Parathyroid adenoma (tissue), 2 donors: Measurements from ENCODE around the gene NWD2.

ENCODE experiments used
- H2AFZ ChIP-seq: fragments of 300-600 bp; sonication (generic); one replicate; pipeline ENCODE4 v1.7.0; 2017; ENCODE audit warnings: antibody characterized with exemption, mild to moderate bottlenecking
- H3K27ac ChIP-seq: fragments of 300-600 bp; sonication (generic); one replicate; pipeline ENCODE4 v1.7.0; 2017
- H3K27me3 ChIP-seq: fragments of 300-600 bp; sonication (generic); one replicate; pipeline ENCODE4 v1.7.0; 2017; ENCODE audit warnings: low read length; ENCODE audit not compliant: control insufficient read depth, insufficient read depth
- H3K36me3 ChIP-seq: fragments of 300-600 bp; sonication (generic); one replicate; pipeline ENCODE4 v1.7.0; 2017; ENCODE audit warnings: low read length; ENCODE audit not compliant: control insufficient read depth, insufficient read depth
- H3K4me1 ChIP-seq: fragments of 300-600 bp; sonication (generic); one replicate; pipeline ENCODE4 v1.7.0; 2017; ENCODE audit warnings: control low read depth
- H3K4me2 ChIP-seq: fragments of 300-600 bp; sonication (generic); one replicate; pipeline ENCODE4 v1.7.0; 2017; ENCODE audit warnings: low read length
- H3K4me3 ChIP-seq: fragments of 300-600 bp; sonication (generic); one replicate; pipeline ENCODE4 v1.7.0; 2017; ENCODE audit warnings: low read depth, low read length
- H3K79me2 ChIP-seq: fragments of 300-600 bp; sonication (generic); one replicate; pipeline ENCODE4 v1.7.0; 2017; ENCODE audit warnings: control low read depth
- H3K9ac ChIP-seq: fragments of 300-600 bp; sonication (generic); one replicate; pipeline ENCODE4 v1.7.0; 2017; ENCODE audit warnings: mild to moderate bottlenecking
- H3K9me3 ChIP-seq: fragments of 300-600 bp; sonication (generic); one replicate; pipeline ENCODE4 v1.7.0; 2017; ENCODE audit warnings: low read length; ENCODE audit not compliant: control insufficient read depth
- TF ChIP-seq, protein P1 (sequence below): fragments of 300-600 bp; sonication (generic); IDR thresholded peaks from one replicate; pipeline ENCODE4 v1.7.0; 2017; ENCODE audit warnings: antibody characterized with exemption, mild to moderate bottlenecking
- donor health status: primary hyperparathyroidism.

NWD2 gene

DNA sequence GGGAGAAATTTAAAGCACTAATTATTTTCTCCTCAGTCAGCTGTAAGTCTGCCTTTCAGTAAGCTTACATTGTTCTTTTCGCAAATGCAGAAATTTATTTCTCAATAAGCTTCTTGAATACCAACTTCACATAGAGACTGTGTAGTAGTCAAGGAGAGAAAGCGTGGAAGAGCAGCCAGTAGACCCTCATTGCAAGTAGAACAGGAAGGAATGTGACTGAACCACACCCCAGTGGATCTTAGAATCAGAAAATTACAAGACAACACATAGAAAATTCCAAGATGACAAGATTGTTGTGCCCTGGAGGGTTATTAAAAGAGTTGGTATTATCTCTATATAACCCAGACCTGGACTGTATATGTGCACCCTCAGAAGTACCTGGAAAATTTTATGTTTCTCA lies 224.7 kb downstream of the NWD2 start:
- no peak overlapping the region for H3K4me2 ChIP-seq
- no peak overlapping the region for H2AFZ ChIP-seq
- H3K4me1 ChIP-seq = peaks cover 2% of the 10 kb centered on the region
- no peak overlapping the region for H3K4me3 ChIP-seq
- H3K36me3 ChIP-seq = no peaks in the 10 kb centered on the region
- TF ChIP-seq, protein P1, sequence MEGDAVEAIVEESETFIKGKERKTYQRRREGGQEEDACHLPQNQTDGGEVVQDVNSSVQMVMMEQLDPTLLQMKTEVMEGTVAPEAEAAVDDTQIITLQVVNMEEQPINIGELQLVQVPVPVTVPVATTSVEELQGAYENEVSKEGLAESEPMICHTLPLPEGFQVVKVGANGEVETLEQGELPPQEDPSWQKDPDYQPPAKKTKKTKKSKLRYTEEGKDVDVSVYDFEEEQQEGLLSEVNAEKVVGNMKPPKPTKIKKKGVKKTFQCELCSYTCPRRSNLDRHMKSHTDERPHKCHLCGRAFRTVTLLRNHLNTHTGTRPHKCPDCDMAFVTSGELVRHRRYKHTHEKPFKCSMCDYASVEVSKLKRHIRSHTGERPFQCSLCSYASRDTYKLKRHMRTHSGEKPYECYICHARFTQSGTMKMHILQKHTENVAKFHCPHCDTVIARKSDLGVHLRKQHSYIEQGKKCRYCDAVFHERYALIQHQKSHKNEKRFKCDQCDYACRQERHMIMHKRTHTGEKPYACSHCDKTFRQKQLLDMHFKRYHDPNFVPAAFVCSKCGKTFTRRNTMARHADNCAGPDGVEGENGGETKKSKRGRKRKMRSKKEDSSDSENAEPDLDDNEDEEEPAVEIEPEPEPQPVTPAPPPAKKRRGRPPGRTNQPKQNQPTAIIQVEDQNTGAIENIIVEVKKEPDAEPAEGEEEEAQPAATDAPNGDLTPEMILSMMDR = no peak
- H3K27ac ChIP-seq = no peak overlapping the region
- H3K27me3 ChIP-seq = no peaks in the 10 kb centered on the region
- no peaks in the 10 kb centered on the region for H3K79me2 ChIP-seq
- H3K9ac ChIP-seq = no peak overlapping the region
- no peaks in the 10 kb centered on the region for H3K9me3 ChIP-seq

DNA sequence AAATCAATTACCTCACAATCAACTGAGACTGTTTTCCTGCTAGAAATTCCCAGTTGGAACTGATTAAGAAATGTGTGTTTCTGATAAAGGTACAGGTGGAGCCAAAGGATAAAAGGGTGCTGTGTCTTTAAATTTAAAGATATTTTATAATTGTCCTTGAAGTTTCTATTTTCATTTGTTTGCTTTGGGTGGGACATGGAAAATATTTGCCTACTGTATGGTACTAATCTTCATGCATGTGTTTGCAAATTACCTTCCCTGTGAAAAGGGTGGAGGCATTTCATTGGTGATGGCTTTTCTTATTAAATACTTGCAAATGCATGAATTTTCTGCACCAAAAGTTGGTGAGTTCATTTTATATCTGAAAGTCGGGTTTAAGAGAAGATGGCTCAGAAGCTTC lies 225.7 kb downstream of the NWD2 start:
- no peaks in the 10 kb centered on the region for H3K79me2 ChIP-seq
- H3K4me1 ChIP-seq = peaks cover 2% of the 10 kb centered on the region
- H2AFZ ChIP-seq = no peak overlapping the region
- H3K4me2 ChIP-seq = no peak overlapping the region
- H3K27me3 ChIP-seq = no peaks in the 10 kb centered on the region
- no peak overlapping the region for H3K4me3 ChIP-seq
- no peak overlapping the region for H3K9ac ChIP-seq
- no peak overlapping the region for H3K27ac ChIP-seq
- no peaks in the 10 kb centered on the region for H3K36me3 ChIP-seq
- TF ChIP-seq, protein P1 = no peak
- no peaks in the 10 kb centered on the region for H3K9me3 ChIP-seq

DNA sequence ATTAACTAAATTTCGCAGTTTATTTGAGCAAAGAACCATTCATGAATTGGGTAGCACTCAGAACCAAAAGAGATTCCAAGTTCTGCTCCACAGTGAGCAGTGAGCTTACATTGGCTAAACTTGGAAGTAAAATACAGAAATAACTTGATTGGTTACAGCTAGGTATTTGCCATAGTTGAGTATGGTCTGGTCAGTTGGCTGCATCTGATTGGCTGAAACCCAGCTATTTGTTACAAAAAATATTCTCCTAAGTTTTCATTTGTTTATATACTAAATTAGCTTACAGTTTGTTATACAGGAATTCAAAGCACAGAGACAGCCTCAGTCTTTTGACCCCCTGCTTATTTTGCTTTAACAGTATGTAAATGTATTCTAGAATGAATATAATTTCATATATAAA lies 226.6 kb downstream of the NWD2 start:
- peaks cover 3% of the 10 kb centered on the region for H3K4me1 ChIP-seq
- TF ChIP-seq, protein P1 = no peak
- H2AFZ ChIP-seq = no peak overlapping the region
- no peak overlapping the region for H3K27ac ChIP-seq
- no peaks in the 10 kb centered on the region for H3K36me3 ChIP-seq
- no peaks in the 10 kb centered on the region for H3K9me3 ChIP-seq
- no peak overlapping the region for H3K4me2 ChIP-seq
- H3K27me3 ChIP-seq = no peaks in the 10 kb centered on the region
- H3K4me3 ChIP-seq = no peak overlapping the region
- H3K79me2 ChIP-seq = no peaks in the 10 kb centered on the region
- no peak overlapping the region for H3K9ac ChIP-seq

DNA sequence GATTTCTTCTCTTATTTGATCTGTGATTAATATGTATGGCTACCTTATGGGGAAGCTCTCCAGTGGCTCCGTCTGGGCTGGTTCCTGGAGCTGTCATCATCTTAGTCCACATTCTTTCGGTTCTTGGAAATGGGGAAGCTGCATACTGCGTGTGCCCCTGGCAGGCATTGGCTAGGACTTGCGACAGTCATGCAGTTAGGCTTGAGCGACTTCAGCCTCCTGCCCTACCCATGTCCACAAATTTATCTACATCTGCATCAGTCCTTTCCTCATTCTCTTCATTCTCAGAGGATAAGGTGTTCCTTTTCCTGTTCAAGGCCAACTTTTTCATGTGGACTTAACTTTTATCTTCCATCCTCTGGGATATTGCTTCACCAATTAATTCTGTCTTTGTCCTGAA lies 227.4 kb downstream of the NWD2 start:
- Histone ChIP-seq H3K27me3 (no peaks in the 10 kb centered on the region), H3K4me3 (no peak overlapping the region), H3K9ac (no peak overlapping the region), H3K79me2 (no peaks in the 10 kb centered on the region), H2AFZ (no peak overlapping the region), H3K4me1 (peaks cover 6% of the 10 kb centered on the region), H3K27ac (peak overlapping the region; percentile 22), H3K36me3 (no peaks in the 10 kb centered on the region), H3K4me2 (no peak overlapping the region), H3K9me3 (no peaks in the 10 kb centered on the region)
- TF ChIP-seq, protein P1 = no peak

DNA sequence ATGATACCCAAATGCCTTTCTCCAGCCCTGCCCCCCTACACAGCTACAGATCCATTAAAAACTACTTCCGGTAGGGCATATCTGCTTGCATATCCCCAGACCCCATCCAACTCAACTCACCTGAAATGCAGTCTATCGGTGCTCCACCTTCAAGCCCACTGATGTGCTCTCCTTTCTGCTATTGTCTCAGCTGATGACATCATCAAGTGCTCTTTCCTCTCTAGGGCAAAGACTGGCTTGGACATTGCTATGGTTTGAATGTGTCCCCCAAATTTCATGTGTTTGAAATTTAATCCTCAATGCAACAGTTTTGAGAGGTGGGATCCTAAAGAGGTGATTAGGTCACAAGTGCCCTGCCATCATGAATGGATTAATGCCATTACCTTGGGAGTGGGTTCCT lies 229.3 kb downstream of the NWD2 start:
- no peaks in the 10 kb centered on the region for H3K9me3 ChIP-seq
- no peaks in the 10 kb centered on the region for H3K79me2 ChIP-seq
- H3K4me2 ChIP-seq = no peak overlapping the region
- H3K27me3 ChIP-seq = no peaks in the 10 kb centered on the region
- TF ChIP-seq, protein P1 = no peak
- H3K9ac ChIP-seq = no peak overlapping the region
- H2AFZ ChIP-seq = no peak overlapping the region
- no peaks in the 10 kb centered on the region for H3K36me3 ChIP-seq
- H3K4me1 ChIP-seq = peaks cover 6% of the 10 kb centered on the region
- H3K27ac ChIP-seq = no peak overlapping the region
- no peak overlapping the region for H3K4me3 ChIP-seq
